Thyroid gland (tissue), 4 donors: ENCODE results near the gene CREM. TPM values are rescaled to one million over a fixed set of nuclear protein-coding genes. Genes with fewer than 3 reads are reported as not detected.

Experiments used
- DNase-seq, 2 donors: peaks; one replicate each; pipeline ENCODE4 v3.0.0-alpha.2; 2019
- H3K27ac ChIP-seq, 3 donors: fragments of 200-600 bp; sonication (generic); 1 replicate in 2 of 3; 2 replicates in 1 of 3; pipeline ENCODE4 v1.5.1; 2016 to 2019; ENCODE audit warnings: mild to moderate bottlenecking in 1 of 3, moderate library complexity in 1 of 3
- H3K27me3 ChIP-seq: fragments of 200-600 bp; sonication (generic); one replicate; pipeline ENCODE4 v1.5.1; 2019
- H3K36me3 ChIP-seq, 2 donors: fragments of 200-600 bp; sonication (generic); one replicate each; pipeline ENCODE4 v1.5.1; 2016 to 2019
- H3K4me1 ChIP-seq, 2 donors: fragments of 200-600 bp; sonication (generic); one replicate each; pipeline ENCODE4 v1.5.1; 2017 to 2019
- H3K4me3 ChIP-seq, 3 donors: fragments of 200-600 bp; sonication (generic); replicated peaks in 1 of 3; 1 replicate in 2 of 3; 2 replicates in 1 of 3; pipeline ENCODE4 v1.5.1; 2016; ENCODE audit warnings: mild to moderate bottlenecking in 1 of 3
- H3K9me3 ChIP-seq: fragments of 200-600 bp; sonication (generic); one replicate; pipeline ENCODE4 v1.5.1; 2017
- POLR2A ChIP-seq, 2 donors: fragments of 450-650 bp; IDR thresholded peaks; one replicate each; pipeline ENCODE4 v1.6.1; 2017; ENCODE audit warnings: antibody characterized with exemption in 2 of 2, mild to moderate bottlenecking in 2 of 2, moderate library complexity in 1 of 2
- WGBS, 2 donors: methylation state at CpG; one replicate each; pipeline ENCODE4 v1.1.5; 2017; 5-methylcytosine and 5-hydroxymethylcytosine counted together
- intact Hi-C: fragments of 100-400 bp; cut with DNase I; formaldehyde crosslinking; loops from one replicate; pipeline ENCODE4 v1.15.1; 2023
- microRNA-seq: library from miRNA; unstranded; fragments of <30 nt; microRNA quantifications from one replicate; pipeline ENCODE4, GENCODE V29; 2016
- small RNA-seq: library from RNA; depleted of rRNA; stranded (forward); fragments of <200 nt; gene quantifications from one replicate; pipeline ENCODE3, GENCODE V24; 2016
- total RNA-seq, 4 donors: library from RNA; depleted of rRNA; stranded (reverse); fragments of >200 nt; gene quantifications; one replicate each; pipeline ENCODE4 v1.2.3, GENCODE V29; 2016
- TF ChIP-seq, protein P1 (sequence below), 6 experiments: fragments of 200-600 bp in 3 of 6; fragments of 450-650 bp in 3 of 6; sonication (generic) in 3 of 6; IDR thresholded peaks; one replicate each; pipeline ENCODE4 v1.5.1; 2016 to 2019; ENCODE audit warnings: antibody characterized with exemption in 6 of 6, mild to moderate bottlenecking in 2 of 6, inconsistent platforms in 1 of 6, moderate library complexity in 1 of 6

Gene CREM
- total RNA-seq, 4 donors from 2014 or later: 39.9 to 64.4 (median 50.5) TPM

DNA sequence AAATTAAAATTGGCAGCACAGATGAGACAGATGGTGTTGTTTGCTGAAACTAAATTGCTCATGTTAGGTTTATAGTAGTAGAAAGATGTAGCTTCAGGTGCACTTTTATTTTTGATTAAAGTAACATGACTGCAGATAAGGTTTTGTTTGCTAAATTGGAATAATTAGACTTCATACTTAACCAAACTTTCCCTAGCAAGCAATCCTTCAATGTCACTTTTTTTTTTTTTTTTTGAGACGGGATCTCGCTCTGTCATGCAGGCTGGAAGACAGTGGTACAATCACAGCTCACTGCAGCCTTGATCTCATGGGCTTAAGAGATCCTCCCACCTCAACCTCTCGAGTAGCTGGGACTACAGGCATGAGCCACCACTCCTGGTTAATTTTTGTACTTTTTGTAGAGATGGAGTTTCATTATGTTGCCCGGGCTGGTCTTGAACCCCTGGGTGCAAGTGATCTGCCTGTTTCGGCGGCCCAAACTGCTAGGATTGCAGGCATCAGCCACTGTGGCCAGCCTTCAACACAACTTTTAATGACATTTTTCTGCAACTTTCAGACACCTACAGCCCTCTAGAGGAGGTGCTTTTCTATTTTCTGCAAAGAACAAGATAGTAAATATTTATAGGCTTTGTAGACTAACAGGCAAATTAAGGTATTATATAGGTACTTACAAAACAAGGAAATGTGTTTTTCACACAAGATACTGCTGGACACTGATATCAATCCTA, 124.9 kb downstream of the CREM start:
- no peak for DNase-seq
- no peaks in the 10 kb centered on the region for H3K27me3 ChIP-seq
- no peak overlapping the region for H3K4me3 ChIP-seq
- intact Hi-C loops: no loop called here
- no peaks in the 10 kb centered on the region for H3K36me3 ChIP-seq
- WGBS, 2 donors: 88 to 90% methylated on average over 6 of the region's 6 CpGs
- no peaks in the 10 kb centered on the region for H3K9me3 ChIP-seq
- H3K4me1 ChIP-seq: no peaks in the 10 kb centered on the region
- no peak overlapping the region for H3K27ac ChIP-seq
- TF ChIP-seq POLR2A (IDR thresholded peaks at IDR 0.05): no peak
- TF ChIP-seq, protein P1, sequence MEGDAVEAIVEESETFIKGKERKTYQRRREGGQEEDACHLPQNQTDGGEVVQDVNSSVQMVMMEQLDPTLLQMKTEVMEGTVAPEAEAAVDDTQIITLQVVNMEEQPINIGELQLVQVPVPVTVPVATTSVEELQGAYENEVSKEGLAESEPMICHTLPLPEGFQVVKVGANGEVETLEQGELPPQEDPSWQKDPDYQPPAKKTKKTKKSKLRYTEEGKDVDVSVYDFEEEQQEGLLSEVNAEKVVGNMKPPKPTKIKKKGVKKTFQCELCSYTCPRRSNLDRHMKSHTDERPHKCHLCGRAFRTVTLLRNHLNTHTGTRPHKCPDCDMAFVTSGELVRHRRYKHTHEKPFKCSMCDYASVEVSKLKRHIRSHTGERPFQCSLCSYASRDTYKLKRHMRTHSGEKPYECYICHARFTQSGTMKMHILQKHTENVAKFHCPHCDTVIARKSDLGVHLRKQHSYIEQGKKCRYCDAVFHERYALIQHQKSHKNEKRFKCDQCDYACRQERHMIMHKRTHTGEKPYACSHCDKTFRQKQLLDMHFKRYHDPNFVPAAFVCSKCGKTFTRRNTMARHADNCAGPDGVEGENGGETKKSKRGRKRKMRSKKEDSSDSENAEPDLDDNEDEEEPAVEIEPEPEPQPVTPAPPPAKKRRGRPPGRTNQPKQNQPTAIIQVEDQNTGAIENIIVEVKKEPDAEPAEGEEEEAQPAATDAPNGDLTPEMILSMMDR (IDR thresholded peaks at IDR 0.05): no peak

DNA sequence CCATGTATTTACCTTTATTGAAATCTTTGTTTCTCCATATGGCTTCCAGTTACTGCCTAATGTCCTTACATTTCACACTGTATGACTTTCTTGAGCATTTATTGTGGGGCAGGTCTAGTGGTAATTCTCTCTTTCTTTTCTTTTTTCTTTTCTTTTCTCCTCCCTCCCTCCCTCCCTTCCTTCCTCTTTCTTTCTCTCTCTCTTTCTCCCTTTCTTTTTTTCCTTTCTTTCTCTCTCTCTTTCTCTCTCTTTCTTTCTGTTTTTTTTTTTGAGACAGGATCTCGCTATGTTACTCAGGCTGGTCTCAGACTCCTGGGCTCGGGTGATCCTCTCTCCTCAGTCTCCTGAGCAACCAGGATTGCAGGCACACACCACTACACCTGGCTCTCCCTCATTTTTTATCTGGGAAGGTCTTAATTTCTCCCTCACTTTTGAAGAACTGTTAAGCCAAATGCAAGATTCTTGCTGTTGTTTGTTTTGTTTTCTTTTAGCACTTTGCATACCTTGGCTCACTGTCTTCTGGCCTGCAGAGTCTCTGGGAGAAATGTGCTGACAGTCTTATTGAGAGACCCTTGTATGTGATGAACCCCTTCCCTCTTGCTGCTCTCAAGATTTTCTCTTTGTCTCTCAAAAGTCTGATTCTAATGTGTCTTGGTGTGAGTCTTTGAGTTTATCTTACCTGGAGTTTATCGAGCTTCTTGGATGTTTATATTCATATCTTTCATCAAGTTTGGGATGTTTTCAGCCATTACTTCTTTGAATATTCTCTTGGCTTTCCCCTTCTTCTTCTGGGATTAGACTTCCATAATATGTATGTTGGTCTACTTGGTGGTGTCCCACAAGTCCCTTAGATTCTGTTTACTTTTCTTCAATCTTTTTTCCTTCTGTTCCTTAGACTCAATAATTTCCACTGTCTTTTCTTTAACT, 130.7 kb downstream of the CREM start:
- H3K4me3 ChIP-seq: no peak overlapping the region
- intact Hi-C loops: no loop called here
- no peak for DNase-seq
- H3K36me3 ChIP-seq: no peaks in the 10 kb centered on the region
- 89 to 96% methylated on average over 3 of the region's 3 CpGs for WGBS, 2 donors
- H3K4me1 ChIP-seq: no peaks in the 10 kb centered on the region
- H3K27me3 ChIP-seq: no peaks in the 10 kb centered on the region
- H3K9me3 ChIP-seq: no peaks in the 10 kb centered on the region
- TF ChIP-seq, protein P1 (IDR thresholded peaks at IDR 0.05): no peak
- TF ChIP-seq POLR2A (IDR thresholded peaks at IDR 0.05): no peak
- no peak overlapping the region for H3K27ac ChIP-seq

DNA sequence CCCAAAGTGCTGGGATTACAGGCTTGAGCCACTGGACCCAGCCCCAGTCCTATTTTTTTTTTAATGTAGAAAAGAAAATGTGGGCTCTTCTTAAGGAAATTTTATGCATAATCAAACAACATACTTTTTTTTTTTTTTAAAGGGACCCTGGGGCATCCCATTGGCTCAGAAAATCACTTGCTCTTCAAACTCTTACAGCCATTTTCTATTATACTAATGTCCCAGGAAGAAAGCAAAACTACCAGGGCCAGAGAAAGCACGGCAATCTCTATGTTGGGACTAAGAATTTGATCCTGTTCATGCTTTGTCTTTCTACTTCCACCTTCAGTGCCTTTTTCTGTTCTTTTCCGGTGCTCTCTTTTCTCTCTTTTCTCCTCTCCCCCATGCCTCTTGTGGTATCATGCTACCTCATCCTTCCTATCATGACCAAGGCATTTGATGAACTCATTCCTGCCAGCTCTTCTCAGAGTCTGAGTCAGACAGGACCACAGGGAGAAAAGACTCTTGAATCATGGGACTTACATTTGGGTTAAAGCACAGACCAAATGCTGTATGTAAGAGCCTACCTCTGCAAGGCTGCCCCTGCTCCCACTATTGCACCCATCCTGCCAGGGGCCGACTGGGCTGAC, 133.2 kb downstream of the CREM start:
- Histone ChIP-seq H3K9me3 (no peaks in the 10 kb centered on the region), H3K4me3 (no peak overlapping the region), H3K36me3 (no peaks in the 10 kb centered on the region), H3K27me3 (no peaks in the 10 kb centered on the region), H3K4me1 (no peaks in the 10 kb centered on the region), H3K27ac (no peak overlapping the region)
- intact Hi-C loops: no loop called here
- WGBS, 2 donors: 69 to 73% methylated on average over 3 of the region's 3 CpGs
- no peak for TF ChIP-seq POLR2A (IDR thresholded peaks at IDR 0.05)
- TF ChIP-seq, protein P1 (IDR thresholded peaks at IDR 0.05): no peak
- no peak for DNase-seq

DNA sequence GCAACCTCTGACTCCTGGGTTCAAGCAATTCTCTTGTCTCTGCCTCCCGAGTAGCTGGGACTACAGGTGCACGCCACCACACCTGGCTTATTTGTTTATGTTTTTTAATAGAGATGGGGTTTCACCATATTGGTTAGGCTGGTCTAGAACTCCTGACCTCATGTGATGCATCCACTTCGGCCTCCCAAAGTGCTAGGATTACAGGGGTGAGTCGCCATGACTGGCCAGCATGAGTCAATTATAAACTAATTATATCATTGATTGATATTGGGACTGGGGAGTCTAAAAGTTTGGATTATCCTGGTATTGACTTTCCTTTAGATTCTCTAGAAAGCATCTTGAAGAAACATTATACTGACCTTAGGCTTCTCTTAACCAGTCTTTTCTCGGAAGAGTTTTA, 135.8 kb downstream of the CREM start:
- TF ChIP-seq POLR2A (IDR thresholded peaks at IDR 0.05): no peak
- TF ChIP-seq, protein P1 (IDR thresholded peaks at IDR 0.05): no peak
- no peaks in the 10 kb centered on the region for H3K4me1 ChIP-seq
- H3K27me3 ChIP-seq: no peaks in the 10 kb centered on the region
- H3K4me3 ChIP-seq: no peak overlapping the region
- no peak overlapping the region for H3K27ac ChIP-seq
- intact Hi-C loops: no loop called here
- WGBS, 2 donors: 96 to 98% methylated on average over 5 of the region's 5 CpGs
- no peaks in the 10 kb centered on the region for H3K36me3 ChIP-seq
- H3K9me3 ChIP-seq: no peaks in the 10 kb centered on the region
- DNase-seq: no peak

Small RNA genes within 50 kb of the gene (microRNA-seq; reads per million reads assigned to microRNA genes)
- 4.4 reads per million, percentile 8 among the genes with 10 or more reads in this experiment for gene MIR3611

Small RNA genes within 50 kb of the gene (small RNA-seq; reads per million reads assigned to genes)
- not detected for gene MIR3611
- gene RNU6-1167P: not detected
- gene RNU6-794P: not detected
- gene RNU7-77P: not detected

Other genes starting within 250 kb of the CREM start
- gene CUL2, start 36.5 kb upstream of the CREM start, total RNA-seq: 10 to 100 TPM; 16.5 to 19.0 (median 18.2) TPM
- 10 to 100 TPM; 37.5 to 56.3 (median 43.9) TPM for gene CCNY, start 209.7 kb downstream of the CREM start, total RNA-seq